Spleen (tissue), 7 donors: Measurements from ENCODE around the gene SLC23A2.

Experiments
- POLR2AphosphoS5 ChIP-seq, 3 donors: sonication (generic); formaldehyde crosslinking; IDR thresholded peaks; one replicate each; pipeline ENCODE4 v1.5.1; 2017; ENCODE audit warnings: antibody characterized with exemption in 3 of 3
- TF ChIP-seq, protein P1 (sequence below), 11 experiments: fragments of 200-600 bp in 7 of 11; fragments of 450-650 bp in 4 of 11; sonication (generic) in 4 of 11; IDR thresholded peaks in 8 of 11; conservative IDR thresholded peaks in 3 of 11; 1 replicate in 7 of 11; 2 replicates in 4 of 11; pipeline versions ENCODE4 v1.4.0 to v1.8.0; 2016 to 2021; ENCODE audit warnings: antibody characterized with exemption in 11 of 11, inconsistent platforms in 4 of 11, mild to moderate bottlenecking in 1 of 11
- donor health status: DM: no; HTN: no; CAD: no; lungs with moderate emphysema.
- donor health status: DM: no; HTN: no; CAD: no.
- donor health status: DM: no; HTN: no; CAD: no.

- TF ChIP-seq, protein P1, sequence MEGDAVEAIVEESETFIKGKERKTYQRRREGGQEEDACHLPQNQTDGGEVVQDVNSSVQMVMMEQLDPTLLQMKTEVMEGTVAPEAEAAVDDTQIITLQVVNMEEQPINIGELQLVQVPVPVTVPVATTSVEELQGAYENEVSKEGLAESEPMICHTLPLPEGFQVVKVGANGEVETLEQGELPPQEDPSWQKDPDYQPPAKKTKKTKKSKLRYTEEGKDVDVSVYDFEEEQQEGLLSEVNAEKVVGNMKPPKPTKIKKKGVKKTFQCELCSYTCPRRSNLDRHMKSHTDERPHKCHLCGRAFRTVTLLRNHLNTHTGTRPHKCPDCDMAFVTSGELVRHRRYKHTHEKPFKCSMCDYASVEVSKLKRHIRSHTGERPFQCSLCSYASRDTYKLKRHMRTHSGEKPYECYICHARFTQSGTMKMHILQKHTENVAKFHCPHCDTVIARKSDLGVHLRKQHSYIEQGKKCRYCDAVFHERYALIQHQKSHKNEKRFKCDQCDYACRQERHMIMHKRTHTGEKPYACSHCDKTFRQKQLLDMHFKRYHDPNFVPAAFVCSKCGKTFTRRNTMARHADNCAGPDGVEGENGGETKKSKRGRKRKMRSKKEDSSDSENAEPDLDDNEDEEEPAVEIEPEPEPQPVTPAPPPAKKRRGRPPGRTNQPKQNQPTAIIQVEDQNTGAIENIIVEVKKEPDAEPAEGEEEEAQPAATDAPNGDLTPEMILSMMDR (IDR thresholded peaks at IDR 0.05 in 8 of 11, conservative IDR thresholded peaks at IDR 0.05 in 3 of 11), result no peak
- TF ChIP-seq POLR2AphosphoS5 (IDR thresholded peaks at IDR 0.05), result peak in 1 of 3 donors; percentile 73
Observed at GRCh38 chr20:4961746-4962145, 39.6 kb downstream of the SLC23A2 start.
